HG02610 (cell line): ENCODE data around the gene PSG1.
"Not testable (repeated sequence)": the region's sequence is repeated elsewhere in the genome, so short reads cannot be mapped to it uniquely, and the experiment has no call there.

Source experiments
- ATAC-seq: cut with Tn5 transposase; IDR thresholded peaks from one replicate; pipeline ENCODE4 v1.9.1; 2021; ENCODE audit warnings: mild to moderate bottlenecking, moderate library complexity; ENCODE audit not compliant: unreplicated experiment

The PSG1 gene

DNA sequence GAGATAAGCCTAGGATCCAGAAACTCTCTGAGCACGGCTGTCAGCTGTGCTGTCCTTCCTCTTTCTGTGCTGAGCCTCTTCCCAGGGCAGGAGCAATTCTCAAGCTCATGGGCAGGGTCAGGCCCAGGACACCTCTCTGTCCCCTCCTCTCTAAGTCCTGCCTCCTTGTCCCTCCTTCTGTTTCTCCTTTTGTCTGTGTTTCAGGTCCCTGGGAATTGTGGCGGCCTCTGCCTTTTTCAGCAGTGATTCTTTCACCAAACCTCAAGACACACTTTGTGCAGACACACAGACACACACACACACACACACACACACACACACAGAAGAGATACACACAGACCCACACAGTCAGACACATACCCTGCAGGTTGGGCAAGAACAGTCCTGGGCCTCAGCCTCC, at the start of gene PSG1:
TSS of gene PSG1 (minus strand) at position 101 of the 400 bp plus-strand sequence. CDS start 132 bp downstream, outside the sequence.
- ATAC-seq = no peak

DNA sequence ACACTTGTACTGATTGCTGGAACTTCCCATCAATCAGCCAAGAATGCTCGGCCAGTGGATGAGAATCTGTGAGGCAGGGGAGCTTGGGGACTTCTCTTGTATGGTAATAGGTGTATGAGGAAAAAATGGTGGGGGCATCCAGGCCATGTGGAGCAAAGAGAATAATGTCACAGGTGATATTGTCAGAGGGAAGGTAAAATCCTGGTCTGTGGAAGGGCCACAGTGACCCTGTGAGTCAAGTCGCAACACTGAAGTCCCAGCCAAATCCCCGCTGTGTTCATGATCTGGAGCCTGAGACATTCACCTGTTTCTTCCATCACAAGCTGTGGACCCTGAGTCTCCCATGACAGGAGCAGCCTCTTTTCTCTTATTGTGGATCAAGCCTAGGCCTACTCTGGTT, 49.4 kb upstream of the PSG1 start:
- no peak for ATAC-seq

DNA sequence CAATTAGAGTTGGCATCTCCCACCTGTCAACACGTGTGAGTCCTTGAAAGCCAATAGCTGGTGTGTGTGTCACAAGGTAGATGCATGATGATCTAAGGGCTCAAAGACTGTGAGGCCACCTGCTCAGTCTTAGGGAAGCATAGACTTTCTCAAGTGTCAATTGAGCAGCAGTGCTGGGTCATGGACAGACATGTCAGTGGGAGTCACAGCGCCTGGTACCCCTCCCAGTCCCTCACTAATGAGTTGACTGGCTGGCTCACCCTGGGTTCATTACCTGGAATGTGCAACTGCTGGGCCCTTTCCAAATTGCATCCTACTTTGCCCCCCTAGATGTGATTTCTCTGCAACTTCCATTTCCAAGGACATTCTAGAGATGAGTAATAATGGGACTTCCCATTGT, 47.3 kb upstream of the PSG1 start:
- no peak for ATAC-seq

DNA sequence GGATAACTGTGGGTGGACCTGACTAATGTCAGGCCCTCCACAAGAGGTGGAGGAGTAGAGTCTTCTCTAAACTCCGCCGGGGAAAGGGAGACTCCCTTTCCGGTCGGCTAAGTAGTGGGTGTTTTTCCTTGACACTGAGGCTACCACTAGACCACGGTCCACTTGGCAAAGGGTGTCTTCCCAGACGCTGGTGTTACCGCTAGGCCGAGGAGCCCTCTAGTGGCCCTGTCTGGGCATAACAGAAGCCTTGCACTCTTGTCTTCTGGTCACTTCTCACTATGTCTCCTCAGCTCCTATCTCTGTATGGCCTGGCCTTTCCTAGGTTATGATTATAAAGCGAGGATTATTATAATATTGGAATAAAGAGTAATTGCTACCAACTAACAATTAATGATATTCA, 43.6 kb upstream of the PSG1 start:
- ATAC-seq = not testable (repeated sequence)

DNA sequence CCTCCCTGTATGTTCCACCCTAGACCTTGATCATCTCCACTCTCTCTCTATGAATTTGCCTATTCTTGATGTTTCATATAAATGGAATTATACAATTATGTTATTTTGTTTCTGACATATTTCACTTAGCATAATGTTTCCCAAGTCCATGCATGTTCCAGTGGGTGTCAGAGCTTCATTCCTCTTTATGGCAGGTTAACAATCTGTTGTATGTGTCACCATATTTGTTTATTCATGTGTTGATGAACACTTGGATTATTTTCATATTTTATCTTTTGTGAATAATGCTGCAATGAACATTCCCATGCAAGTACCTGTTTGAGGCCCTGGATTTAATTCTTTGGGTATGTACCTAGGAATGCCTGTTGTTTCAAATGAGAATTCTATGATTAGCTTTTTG, 41.5 kb upstream of the PSG1 start:
- ATAC-seq = not testable (repeated sequence)

DNA sequence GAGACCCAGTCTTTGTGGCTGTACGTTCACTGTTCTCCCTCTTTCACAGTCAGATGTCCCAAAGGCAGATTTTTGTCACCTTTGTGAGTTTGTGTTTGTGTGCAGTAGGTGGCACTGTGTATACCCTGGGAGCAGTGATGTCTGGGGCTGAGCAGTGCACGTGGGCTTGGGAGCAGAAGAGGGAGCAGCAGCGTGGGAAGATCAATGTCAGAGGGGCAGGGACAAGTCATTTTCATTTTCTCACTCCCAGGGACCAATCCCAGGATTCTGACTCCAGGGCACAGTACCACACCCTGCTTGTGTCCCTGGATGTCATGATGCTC, 40.2 kb upstream of the PSG1 start:
- ATAC-seq = no peak

DNA sequence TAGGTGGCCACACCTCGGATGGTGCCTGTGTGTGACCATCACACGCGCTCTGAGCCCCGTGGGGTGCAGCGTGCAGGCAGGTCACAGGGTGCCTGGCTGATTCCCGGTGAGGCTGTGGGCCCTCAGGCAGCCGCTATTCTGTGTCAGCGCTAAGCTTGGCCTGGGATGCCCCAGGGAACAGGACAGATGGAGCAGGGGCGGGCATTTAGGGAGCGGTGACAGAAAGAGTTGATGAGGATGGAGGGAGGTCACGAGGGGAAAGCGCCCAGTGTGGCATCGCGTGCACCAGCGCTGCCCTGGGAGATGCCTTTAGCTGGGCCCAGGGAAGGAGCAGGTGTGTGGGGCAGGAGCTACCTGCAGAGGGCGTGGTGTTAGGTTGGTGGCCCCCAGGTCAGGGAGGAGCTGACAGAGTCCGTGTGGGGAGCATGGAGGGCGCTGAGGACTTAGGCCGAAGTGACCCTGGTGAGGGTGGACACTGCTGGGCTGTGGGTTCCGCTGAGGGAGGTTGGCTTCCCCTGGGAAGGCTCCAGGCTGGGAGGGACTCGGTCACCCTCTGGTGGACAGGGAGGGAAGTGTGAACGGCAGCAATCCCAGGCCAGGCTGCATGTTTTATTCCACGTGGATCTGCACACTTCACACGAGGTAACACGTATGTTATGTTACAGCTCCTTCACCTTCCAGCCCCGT, 39.7 kb upstream of the PSG1 start:
- ATAC-seq = not testable (repeated sequence)

DNA sequence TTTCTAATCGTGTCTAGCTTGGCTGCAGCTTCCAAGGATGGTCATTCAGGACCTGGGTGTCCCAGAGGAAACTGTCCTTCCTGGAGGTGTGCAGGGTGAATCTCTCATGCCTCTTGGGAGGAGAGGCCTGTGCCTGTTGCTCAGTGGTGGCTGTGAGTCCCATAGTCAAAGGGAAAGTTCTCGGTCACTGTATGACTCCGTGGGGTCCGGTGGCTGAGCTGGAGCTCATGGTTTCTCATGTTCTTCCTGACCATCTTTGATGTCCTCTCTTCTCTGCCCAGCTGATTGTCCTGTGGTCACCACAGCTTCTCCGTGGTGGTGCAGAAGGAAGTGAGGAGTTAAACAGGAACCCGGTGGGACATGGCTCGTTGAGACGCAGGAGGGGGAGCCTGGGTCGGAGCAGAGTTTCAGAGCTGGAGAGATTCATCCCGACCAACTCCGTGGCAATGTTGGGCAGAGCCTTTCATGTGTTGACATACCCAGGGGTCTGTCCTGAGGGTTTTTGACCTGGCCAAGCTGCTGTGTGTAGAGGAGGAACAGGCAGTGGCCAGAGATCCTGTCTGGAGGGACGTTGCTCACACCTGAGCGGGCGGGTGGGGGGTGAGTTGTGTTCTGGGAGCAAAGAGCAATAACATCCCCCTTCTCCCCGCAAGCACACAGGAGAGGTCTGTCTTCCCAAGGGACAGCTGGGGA, 39.0 kb upstream of the PSG1 start:
- not testable (repeated sequence) for ATAC-seq

DNA sequence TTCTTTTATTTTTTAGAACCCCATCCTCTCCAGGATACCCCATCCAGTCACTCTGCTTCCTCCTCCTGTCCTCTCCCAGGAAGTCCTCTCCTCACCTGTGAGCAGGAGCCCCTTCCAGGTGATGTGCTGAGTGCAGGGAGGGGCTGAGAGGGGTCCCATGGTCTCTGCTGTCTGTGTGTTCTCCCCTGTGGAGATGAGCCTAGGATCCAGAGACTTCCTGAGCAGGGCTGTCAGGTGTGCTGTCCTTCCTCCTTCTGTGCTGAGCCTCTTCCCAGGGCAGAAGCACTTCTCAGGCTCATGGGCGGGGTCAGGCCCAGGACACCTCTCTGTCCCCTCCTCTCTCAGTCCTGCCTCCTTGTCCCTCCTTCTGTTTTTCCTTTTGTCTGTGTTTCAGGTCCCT, 38.1 kb upstream of the PSG1 start, which contains the start of gene PSG6:
TSS of gene PSG6 (minus strand) at position 261 of the 400 bp plus-strand sequence. CDS start at position 159, 102 bp downstream.
- not testable (repeated sequence) for ATAC-seq

DNA sequence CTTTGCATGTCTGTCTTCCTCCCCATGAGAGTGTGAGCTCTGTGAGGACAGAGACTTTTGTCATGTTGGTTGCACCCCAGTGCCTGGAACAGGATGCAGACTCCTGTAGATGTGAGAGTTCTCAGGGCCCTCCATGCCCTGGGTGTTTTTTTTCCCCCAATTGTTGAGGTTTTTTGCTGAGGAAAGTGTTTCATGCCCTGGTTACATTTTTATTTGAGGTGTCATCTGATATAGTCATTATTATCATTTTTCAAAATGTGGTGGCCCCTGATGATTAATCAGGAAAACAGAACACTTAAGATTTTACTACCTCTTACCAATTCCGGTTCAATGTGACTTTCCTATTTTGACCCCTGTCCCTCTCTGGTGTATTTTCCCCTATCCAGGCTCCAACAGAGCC, 37.4 kb upstream of the PSG1 start:
- not testable (repeated sequence) for ATAC-seq

DNA sequence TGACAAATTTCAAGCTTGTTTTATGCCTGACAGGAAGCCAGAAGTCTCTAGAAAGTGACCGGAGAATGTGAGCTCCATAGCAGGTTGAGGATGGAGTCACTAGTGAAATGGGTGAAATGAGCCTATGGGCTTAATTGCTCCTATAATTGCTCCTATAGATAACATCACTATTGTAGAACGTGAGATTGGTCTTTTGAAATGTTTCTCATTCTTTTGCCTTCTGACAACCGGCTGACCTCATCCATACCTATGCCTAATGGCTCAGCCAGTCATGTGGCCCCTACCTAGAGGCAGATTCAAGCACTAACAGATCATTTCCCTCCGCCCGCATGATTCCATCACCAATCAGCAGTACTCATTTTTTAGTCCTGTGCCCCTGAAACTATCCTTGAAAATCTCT, 34.0 kb upstream of the PSG1 start:
- not testable (repeated sequence) for ATAC-seq

DNA sequence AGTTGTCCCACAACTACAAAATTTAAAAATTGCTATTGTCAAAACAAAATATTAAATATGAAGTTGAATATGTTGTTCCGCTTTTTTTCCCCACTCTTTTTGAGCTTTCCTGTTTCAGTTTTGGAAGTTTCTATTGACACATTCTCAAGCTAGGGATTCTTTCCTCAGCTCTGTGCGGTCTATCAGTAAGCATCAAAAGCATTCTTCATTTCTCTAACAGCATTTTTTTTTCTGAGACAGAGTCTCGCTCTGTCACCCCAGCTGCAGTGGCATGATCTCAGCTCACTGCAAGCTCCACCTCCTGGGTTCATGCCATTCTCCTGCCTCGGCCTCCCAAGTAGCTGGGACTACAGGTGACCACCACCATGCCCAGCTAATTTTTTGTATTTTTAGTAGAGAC, 33.4 kb upstream of the PSG1 start:
- ATAC-seq = not testable (repeated sequence)

DNA sequence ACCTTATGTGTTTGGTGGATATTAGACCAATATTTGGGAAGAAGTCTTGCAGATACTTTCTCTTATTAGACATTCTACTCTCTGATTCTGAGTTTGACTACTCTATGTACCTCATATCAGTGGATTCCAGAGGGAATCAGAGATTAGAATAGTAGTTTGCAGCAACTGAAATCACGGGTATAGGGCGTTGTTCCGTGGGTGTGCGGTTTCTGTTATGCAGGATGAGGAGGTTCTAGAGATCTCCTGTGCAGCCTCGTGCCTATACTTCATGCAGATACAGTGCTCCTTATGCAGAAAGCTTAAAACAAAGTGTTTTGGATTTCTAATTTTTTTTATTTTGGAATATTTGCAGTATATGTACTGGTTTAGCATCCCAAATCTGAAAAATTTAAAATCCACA, 32.2 kb upstream of the PSG1 start:
- ATAC-seq = not testable (repeated sequence)

DNA sequence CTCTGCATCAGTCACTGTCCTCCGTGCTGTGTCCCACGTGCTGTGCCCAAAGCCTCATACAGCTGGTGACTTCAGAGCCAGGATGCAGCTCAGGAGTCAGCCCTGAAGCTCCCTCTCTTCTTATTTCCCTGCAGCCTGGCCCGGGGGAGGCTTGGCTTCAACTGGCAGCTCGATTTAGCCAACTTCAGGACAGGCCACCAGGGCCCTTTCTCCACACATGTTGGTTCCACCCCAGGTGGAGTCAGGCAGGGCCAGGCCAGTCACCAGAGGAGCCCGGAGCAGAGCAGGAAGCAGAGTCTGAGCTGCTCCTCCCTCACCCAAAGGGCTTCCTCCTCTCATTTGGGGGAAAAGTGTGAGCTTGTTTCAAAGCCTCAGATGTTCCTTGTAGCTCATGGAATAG, 26.6 kb upstream of the PSG1 start:
- ATAC-seq = not testable (repeated sequence)

DNA sequence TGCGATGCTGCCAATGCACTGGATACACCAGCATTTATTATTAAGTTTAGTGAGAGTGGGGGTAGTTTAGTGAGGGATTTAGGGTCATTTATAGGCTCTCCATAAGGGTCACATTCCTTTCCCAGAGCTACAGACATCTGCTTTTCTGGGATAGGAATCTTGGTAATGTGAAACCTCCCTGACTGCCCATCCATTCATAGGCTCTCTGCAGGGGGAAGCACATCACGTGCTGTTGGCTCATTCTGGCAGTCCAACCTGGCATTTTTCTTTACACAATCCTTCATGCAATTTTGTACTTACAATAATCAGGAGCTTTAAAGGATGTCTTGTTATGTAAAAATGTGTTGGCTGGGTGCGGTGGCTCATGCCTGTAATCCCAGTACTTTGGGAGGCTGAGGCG, 21.0 kb upstream of the PSG1 start:
- ATAC-seq = not testable (repeated sequence)

DNA sequence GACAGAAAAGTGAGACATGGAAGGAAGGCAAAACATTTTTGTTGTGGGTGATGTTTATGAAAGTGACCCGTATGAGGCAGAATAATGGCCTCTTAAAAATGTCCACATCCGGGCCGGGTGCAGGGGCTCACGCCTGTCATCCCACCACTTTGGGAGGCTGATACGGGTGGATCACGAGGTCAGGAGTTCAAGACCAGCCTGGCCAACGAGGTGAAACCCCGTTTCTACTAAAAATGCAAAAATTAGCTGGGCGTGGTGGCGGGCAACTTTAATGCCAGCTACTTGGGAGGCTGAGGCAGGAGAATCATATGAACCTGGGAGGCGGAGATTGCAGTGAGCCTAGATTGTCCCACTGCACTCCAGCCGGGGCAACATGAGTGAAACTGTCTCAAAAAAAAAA, 20.2 kb upstream of the PSG1 start:
- not testable (repeated sequence) for ATAC-seq

DNA sequence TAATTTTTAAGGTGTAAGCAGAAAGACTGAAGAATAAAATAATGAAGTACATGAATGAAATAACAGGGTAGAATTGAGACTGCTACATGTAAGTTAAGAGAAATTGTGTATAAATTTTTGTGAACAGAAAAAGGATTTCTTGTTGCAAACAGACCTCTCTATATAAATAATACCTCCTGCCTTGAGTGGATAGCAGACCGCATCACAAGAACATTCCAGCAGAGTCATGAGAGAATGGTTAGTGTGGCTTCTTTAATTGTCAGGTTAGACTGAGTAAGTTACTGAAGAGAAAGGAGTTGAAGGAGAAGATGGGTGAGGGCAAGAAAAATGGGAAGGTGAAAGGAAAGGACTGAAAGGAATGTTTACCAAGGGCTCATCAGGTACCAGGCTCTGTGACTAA, 19.6 kb upstream of the PSG1 start:
- not testable (repeated sequence) for ATAC-seq

DNA sequence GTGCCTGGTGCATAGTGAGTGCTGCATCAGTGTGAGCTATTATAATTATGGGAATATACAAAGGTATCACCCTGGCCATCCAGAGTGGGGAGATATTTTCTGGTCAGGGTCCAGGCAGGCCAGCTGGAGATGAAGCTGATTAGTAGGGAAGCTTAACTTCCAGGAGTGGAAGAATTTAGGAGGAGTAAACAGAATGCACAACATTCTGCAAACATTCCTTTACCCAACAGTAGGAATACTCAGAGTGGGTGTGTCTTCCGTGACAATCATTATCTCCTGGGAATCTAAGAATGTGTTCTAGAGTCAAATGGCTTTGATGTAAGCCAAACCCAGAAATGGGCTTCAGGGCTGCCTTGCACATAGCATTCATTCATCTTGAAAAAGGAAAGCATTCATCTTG, 19.1 kb upstream of the PSG1 start:
- ATAC-seq = not testable (repeated sequence)

DNA sequence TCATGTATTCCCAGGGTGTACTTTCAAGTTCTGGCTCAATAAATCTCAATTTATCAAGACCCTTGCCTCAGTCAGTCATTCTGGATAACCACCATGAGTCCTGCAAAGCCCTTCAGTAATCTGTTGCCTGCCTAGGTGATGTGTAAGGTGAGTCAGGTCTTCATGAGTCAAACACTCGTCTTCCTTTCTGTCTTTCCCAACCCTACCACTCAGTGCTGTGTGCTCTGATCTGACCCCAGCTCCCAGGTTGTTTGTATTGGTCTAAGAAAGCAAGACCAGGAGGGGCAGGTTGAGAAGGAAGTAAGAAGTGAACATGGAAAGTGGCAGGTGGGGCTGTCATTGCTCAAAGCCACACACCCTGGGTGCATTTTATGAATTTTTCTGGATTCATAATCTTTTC, 18.2 kb upstream of the PSG1 start:
- ATAC-seq = not testable (repeated sequence)

DNA sequence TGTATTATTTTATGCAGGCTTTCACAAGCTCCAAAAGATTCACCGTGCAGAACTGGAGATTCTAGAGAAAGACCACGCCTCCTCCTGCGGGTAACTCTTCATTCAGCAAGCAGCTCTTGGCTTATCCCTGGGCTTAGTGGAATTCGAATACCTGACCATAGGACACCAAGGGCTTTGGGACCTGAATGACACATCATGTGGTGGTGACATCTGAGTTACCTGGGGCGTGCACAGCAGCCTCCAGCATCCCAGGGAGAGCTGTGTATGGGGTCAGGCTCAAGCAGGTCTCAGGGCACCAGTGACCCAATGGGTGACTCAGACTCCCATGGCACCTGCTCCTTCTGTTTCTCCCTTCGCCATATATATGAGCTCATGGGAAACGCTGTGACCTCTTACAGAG, 10.9 kb upstream of the PSG1 start:
- ATAC-seq = not testable (repeated sequence)

DNA sequence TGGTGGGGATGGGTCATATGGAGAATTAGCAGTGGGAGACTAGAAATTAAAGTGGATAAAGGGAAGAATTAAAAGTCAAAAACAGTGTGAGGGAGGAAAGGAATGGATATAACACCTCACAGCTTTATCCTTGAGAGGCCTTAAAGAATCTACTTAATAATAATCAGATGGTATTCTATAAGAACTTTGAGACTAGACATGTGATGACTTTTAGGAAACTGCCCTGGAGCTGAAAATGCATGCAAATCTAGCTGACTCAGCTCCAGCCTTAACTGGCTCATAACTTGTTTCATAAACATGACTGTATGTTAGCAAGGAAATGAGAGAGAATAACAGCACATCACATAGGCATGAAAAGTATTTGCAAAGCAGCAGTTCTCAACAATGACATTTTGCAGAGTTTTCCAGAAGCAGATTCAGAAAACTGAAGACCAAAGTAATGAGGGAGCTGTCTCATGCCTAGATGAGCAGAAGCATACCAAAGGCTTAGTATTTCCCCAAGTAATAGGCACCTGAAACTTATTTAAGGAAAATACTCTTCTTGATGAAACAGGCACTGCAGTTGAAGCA, 8.4 kb upstream of the PSG1 start:
- ATAC-seq = not testable (repeated sequence)

DNA sequence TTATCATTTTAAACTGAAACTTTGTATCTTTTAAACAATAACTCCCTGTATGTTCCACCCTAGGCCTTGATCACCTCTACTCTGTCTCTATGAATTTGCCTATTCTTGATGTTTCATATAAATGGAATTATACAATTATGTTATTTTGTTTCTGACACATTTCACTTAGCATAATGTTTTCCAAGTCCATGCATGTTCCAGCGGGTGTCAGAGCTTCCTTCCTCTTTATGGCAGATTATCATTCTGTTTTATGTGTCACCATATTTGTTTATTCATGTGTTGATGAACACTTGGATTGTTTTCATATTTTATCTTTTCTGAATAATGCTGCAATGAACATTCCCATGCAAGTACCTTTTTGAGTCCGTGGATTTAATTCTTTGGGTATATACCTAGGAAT, 3.2 kb upstream of the PSG1 start:
- not testable (repeated sequence) for ATAC-seq
